ENCODE data around the gene MLLT3.

The MLLT3 gene

DNA sequence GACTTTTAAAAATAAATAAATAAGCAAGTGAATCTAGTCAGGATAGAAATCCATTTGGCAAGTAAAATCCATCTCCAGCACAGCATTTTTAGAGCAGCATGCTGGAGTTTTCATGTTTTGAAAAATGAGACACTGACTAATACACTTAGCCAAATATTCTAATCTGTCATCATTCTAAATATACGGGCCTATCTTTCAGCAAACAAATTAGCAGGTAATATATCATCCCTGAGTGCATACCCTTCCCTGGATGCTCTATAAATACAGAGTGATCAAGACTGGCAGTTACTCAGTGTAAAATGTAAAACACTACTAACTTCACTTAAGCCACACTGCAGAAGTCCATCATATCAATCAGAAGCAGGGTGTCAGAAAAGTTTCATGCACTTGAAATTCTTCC is 58.4 kb downstream of the MLLT3 start:
- Histone ChIP-seq H3K4me2 (ENCODE audit: insufficient read depth, low read length) (no peak overlapping the region), H3K4me3 (ENCODE audit: low read depth in 1 of 2, low read length in 2 of 2) (no peak overlapping the region), H3K27ac (ENCODE audit: low read length) (no peak overlapping the region), H3K79me2 (ENCODE audit: insufficient read depth, low read length) (peaks cover 91% of the 10 kb centered on the region), H3K27me3 (ENCODE audit: insufficient read depth, low read length, poor library complexity) (no peaks in the 10 kb centered on the region), H3K4me1 (ENCODE audit: insufficient read depth, low read length) (no peaks in the 10 kb centered on the region; the same call in 1 of the 2 replicates), H3K9ac (ENCODE audit: low read depth, low read length) (no peak overlapping the region), H4K20me1 (ENCODE audit: insufficient read depth, low read length) (peaks cover 9% of the 10 kb centered on the region; the same call in 1 of the 2 replicates), H3K9me3 (ENCODE audit: insufficient read depth, low read length, severe bottlenecking) (no peaks in the 10 kb centered on the region), H2AFZ (ENCODE audit: low read depth, low read length) (no peak overlapping the region), H3K36me3 (ENCODE audit: insufficient read depth, low read length) (no peaks in the 10 kb centered on the region)
- ATAC-seq (ENCODE audit: insufficient read depth, low read depth) (no peak), DNase-seq (no peak)
- TF ChIP-seq EZH2 (IDR thresholded peaks at IDR 0.05; ENCODE audit: borderline replicate concordance, low read depth, low read length, severe bottlenecking): no peak
- TF ChIP-seq, protein P1, sequence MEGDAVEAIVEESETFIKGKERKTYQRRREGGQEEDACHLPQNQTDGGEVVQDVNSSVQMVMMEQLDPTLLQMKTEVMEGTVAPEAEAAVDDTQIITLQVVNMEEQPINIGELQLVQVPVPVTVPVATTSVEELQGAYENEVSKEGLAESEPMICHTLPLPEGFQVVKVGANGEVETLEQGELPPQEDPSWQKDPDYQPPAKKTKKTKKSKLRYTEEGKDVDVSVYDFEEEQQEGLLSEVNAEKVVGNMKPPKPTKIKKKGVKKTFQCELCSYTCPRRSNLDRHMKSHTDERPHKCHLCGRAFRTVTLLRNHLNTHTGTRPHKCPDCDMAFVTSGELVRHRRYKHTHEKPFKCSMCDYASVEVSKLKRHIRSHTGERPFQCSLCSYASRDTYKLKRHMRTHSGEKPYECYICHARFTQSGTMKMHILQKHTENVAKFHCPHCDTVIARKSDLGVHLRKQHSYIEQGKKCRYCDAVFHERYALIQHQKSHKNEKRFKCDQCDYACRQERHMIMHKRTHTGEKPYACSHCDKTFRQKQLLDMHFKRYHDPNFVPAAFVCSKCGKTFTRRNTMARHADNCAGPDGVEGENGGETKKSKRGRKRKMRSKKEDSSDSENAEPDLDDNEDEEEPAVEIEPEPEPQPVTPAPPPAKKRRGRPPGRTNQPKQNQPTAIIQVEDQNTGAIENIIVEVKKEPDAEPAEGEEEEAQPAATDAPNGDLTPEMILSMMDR (IDR thresholded peaks at IDR 0.05; ENCODE audit: borderline replicate concordance, extremely low read depth, low read length, poor library complexity, severe bottlenecking): no peak

GRCh38 chr9:20562051-20562450 is 60.2 kb downstream of the MLLT3 start:
- DNase-seq (no peak), ATAC-seq (ENCODE audit: insufficient read depth, low read depth) (no peak; the same call in 2 of the 3 replicates)
- Histone ChIP-seq H3K27ac (ENCODE audit: low read length) (no peak overlapping the region), H3K4me1 (ENCODE audit: insufficient read depth, low read length) (peaks cover 14% of the 10 kb centered on the region), H3K4me2 (ENCODE audit: insufficient read depth, low read length) (no peak overlapping the region), H3K9ac (ENCODE audit: low read depth, low read length) (no peak overlapping the region), H3K27me3 (ENCODE audit: insufficient read depth, low read length, poor library complexity) (no peaks in the 10 kb centered on the region), H3K9me3 (ENCODE audit: insufficient read depth, low read length, severe bottlenecking) (no peaks in the 10 kb centered on the region), H3K36me3 (ENCODE audit: insufficient read depth, low read length) (no peaks in the 10 kb centered on the region), H4K20me1 (ENCODE audit: insufficient read depth, low read length) (peaks cover 20% of the 10 kb centered on the region; the same call in 1 of the 2 replicates), H2AFZ (ENCODE audit: low read depth, low read length) (no peak overlapping the region), H3K79me2 (ENCODE audit: insufficient read depth, low read length) (peaks cover 92% of the 10 kb centered on the region), H3K4me3 (ENCODE audit: low read depth in 1 of 2, low read length in 2 of 2) (no peak overlapping the region)
- TF ChIP-seq, protein P1 (IDR thresholded peaks at IDR 0.05; ENCODE audit: borderline replicate concordance, extremely low read depth, low read length, poor library complexity, severe bottlenecking): no peak
- no peak for TF ChIP-seq EZH2 (IDR thresholded peaks at IDR 0.05; ENCODE audit: borderline replicate concordance, low read depth, low read length, severe bottlenecking)

- Histone ChIP-seq H3K4me2 (ENCODE audit: insufficient read depth, low read length) (no peak overlapping the region), H4K20me1 (ENCODE audit: insufficient read depth, low read length) (peaks cover 23% of the 10 kb centered on the region; the same call in 1 of the 2 replicates), H3K4me1 (ENCODE audit: insufficient read depth, low read length) (peaks cover 18% of the 10 kb centered on the region), H3K9ac (ENCODE audit: low read depth, low read length) (no peak overlapping the region), H3K79me2 (ENCODE audit: insufficient read depth, low read length) (peaks cover 92% of the 10 kb centered on the region), H3K9me3 (ENCODE audit: insufficient read depth, low read length, severe bottlenecking) (no peaks in the 10 kb centered on the region), H2AFZ (ENCODE audit: low read depth, low read length) (no peak overlapping the region), H3K27me3 (ENCODE audit: insufficient read depth, low read length, poor library complexity) (no peaks in the 10 kb centered on the region), H3K4me3 (ENCODE audit: low read depth in 1 of 2, low read length in 2 of 2) (no peak overlapping the region), H3K36me3 (ENCODE audit: insufficient read depth, low read length) (no peaks in the 10 kb centered on the region), H3K27ac (ENCODE audit: low read length) (no peak overlapping the region)
- DNase-seq (no peak), ATAC-seq (ENCODE audit: insufficient read depth, low read depth) (no peak)
- TF ChIP-seq EZH2 (IDR thresholded peaks at IDR 0.05; ENCODE audit: borderline replicate concordance, low read depth, low read length, severe bottlenecking): no peak
- TF ChIP-seq, protein P1 (IDR thresholded peaks at IDR 0.05; ENCODE audit: borderline replicate concordance, extremely low read depth, low read length, poor library complexity, severe bottlenecking): no peak
These were observed 60.8 kb downstream of the MLLT3 start for GRCh38 chr9:20561531-20561930.

Data from DND-41 (cell line).